Loucy (cell line): Measurements from ENCODE around the gene BBX.

ENCODE experiments used
- H2AFZ ChIP-seq: fragments of 200-600 bp; sonication (generic); 2 replicates; pipeline ENCODE4 v1.6.0; 2016; ENCODE audit warnings: antibody characterized with exemption, mild to moderate bottlenecking, low read length, moderate library complexity
- H3F3A ChIP-seq: fragments of 200-600 bp; 2 replicates; pipeline ENCODE4 v1.6.0; 2016; ENCODE audit warnings: antibody characterized with exemption, low read depth, mild to moderate bottlenecking
- H3K27me3 ChIP-seq: fragments of 200-600 bp; sonication (generic); 2 replicates; pipeline ENCODE4 v1.6.1; 2014; ENCODE audit warnings: low read length, mild to moderate bottlenecking; ENCODE audit not compliant: insufficient read depth, poor library complexity, severe bottlenecking
- H3K36me3 ChIP-seq: fragments of 200-600 bp; sonication (generic); 2 replicates; pipeline ENCODE4 v1.6.1; 2016; ENCODE audit warnings: low read length; ENCODE audit not compliant: insufficient read depth
- H3K4me1 ChIP-seq: fragments of 200-600 bp; sonication (generic); 2 replicates; pipeline ENCODE4 v1.5.1; 2014; ENCODE audit warnings: low read length, mild to moderate bottlenecking; ENCODE audit not compliant: insufficient read depth, poor library complexity, severe bottlenecking
- H3K4me2 ChIP-seq: fragments of 200-600 bp; sonication (generic); 2 replicates; pipeline ENCODE4 v1.6.0; 2014; ENCODE audit warnings: antibody characterized with exemption, low read length, low read depth, mild to moderate bottlenecking; ENCODE audit not compliant: poor library complexity, severe bottlenecking
- H3K4me3 ChIP-seq: fragments of 200-600 bp; sonication (generic); 2 replicates; pipeline ENCODE4 v1.5.1; 2014; ENCODE audit warnings: low read length, mild to moderate bottlenecking, mixed read lengths; ENCODE audit not compliant: poor library complexity, severe bottlenecking
- H3K79me2 ChIP-seq: fragments of 200-600 bp; sonication (generic); 2 replicates; pipeline ENCODE4 v1.6.1; 2014; ENCODE audit warnings: low read length; ENCODE audit not compliant: insufficient read depth
- H3K9ac ChIP-seq: fragments of 200-600 bp; sonication (generic); 2 replicates; pipeline ENCODE4 v1.6.0; 2014; ENCODE audit warnings: mild to moderate bottlenecking, low read depth, low read length, moderate library complexity; ENCODE audit not compliant: poor library complexity, severe bottlenecking
- H3K9me2 ChIP-seq: fragments of 200-600 bp; sonication (generic); replicated peaks from 2 replicates; pipeline ENCODE4 v1.6.1; 2016; ENCODE audit warnings: low read depth, low read length, mixed read lengths
- H3K9me3 ChIP-seq: fragments of 200-600 bp; sonication (generic); 2 replicates; pipeline ENCODE4 v1.6.1; 2014; ENCODE audit warnings: mild to moderate bottlenecking, antibody characterized with exemption, low read length, low read depth; ENCODE audit not compliant: insufficient read depth
- H4K20me1 ChIP-seq: fragments of 200-600 bp; sonication (generic); 2 replicates; pipeline ENCODE4 v1.6.0; 2014; ENCODE audit warnings: antibody characterized with exemption, low read length, mild to moderate bottlenecking; ENCODE audit not compliant: insufficient read depth, poor library complexity, severe bottlenecking
- CTCF ChIP-seq: fragments of 200-600 bp; sonication (generic); conservative IDR thresholded peaks from 2 replicates; pipeline ENCODE4 v1.5.1; 2014; ENCODE audit warnings: mild to moderate bottlenecking, antibody characterized with exemption, low read length
- EZH2phosphoT487 ChIP-seq: fragments of 200-600 bp; IDR thresholded peaks from 2 replicates; pipeline ENCODE4 v1.6.1; 2018; ENCODE audit warnings: antibody characterized with exemption, mild to moderate bottlenecking, moderate library complexity, borderline replicate concordance

BBX gene

DNA sequence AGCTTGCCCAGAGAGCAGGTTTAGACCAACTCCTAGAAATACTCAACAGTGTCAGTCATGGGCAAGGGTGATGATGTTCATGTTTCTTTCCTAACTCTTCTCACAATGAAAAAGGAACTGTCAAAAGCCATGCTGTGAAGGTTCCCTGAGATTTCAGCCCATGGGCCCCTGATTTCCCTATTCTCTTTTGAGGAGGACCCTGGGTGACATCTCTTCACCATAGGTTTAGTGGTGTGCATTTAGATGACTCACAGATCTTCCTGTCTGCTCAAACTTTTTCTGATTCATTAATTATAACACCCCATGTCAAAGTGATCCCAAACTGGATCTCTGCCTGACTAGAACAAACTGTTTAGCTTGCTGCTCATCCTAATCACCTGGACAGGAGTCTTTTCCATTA, 108.0 kb downstream of the BBX start:
- no peak overlapping the region for H3K9ac ChIP-seq
- H3K36me3 ChIP-seq: no peaks in the 10 kb centered on the region
- no peaks in the 10 kb centered on the region for H3K9me3 ChIP-seq
- H3K4me1 ChIP-seq: peaks cover 29% of the 10 kb centered on the region
- no peaks in the 10 kb centered on the region for H3K27me3 ChIP-seq
- peaks cover 56% of the 10 kb centered on the region for H3K79me2 ChIP-seq
- no peaks in the 10 kb centered on the region for H3K9me2 ChIP-seq
- TF ChIP-seq CTCF: no peak
- TF ChIP-seq EZH2phosphoT487: no peak
- H3K4me3 ChIP-seq: no peak overlapping the region
- no peak overlapping the region for H3K4me2 ChIP-seq
- no peaks in the 10 kb centered on the region for H3F3A ChIP-seq
- no peak overlapping the region for H2AFZ ChIP-seq
- H4K20me1 ChIP-seq: peaks cover 31% of the 10 kb centered on the region

GRCh38 chr3:107632576-107632975, 109.8 kb downstream of the BBX start:
- Histone ChIP-seq H3K9ac (no peak overlapping the region), H2AFZ (no peak overlapping the region), H3K4me3 (no peak overlapping the region), H3K4me2 (no peak overlapping the region), H3K4me1 (peaks cover 29% of the 10 kb centered on the region), H3K9me2 (no peaks in the 10 kb centered on the region), H3F3A (no peaks in the 10 kb centered on the region), H3K36me3 (no peaks in the 10 kb centered on the region), H4K20me1 (peaks cover 27% of the 10 kb centered on the region), H3K27me3 (no peaks in the 10 kb centered on the region), H3K9me3 (no peaks in the 10 kb centered on the region), H3K79me2 (peaks cover 58% of the 10 kb centered on the region)
- TF ChIP-seq EZH2phosphoT487: no peak
- TF ChIP-seq CTCF: no peak

- no peaks in the 10 kb centered on the region for H3K9me2 ChIP-seq
- no peaks in the 10 kb centered on the region for H3F3A ChIP-seq
- peaks cover 67% of the 10 kb centered on the region for H3K79me2 ChIP-seq
- H4K20me1 ChIP-seq: peaks cover 24% of the 10 kb centered on the region
- no peaks in the 10 kb centered on the region for H3K27me3 ChIP-seq
- H3K4me1 ChIP-seq: peaks cover 29% of the 10 kb centered on the region
- no peak overlapping the region for H3K9ac ChIP-seq
- no peaks in the 10 kb centered on the region for H3K36me3 ChIP-seq
- no peak overlapping the region for H2AFZ ChIP-seq
- H3K4me3 ChIP-seq: no peak overlapping the region
- no peak for TF ChIP-seq CTCF
- TF ChIP-seq EZH2phosphoT487: no peak
- no peaks in the 10 kb centered on the region for H3K9me3 ChIP-seq
- peak overlapping the region; percentile 12 for H3K4me2 ChIP-seq
Measured at GRCh38 chr3:107633327-107634098, 110.8 kb downstream of the BBX start.
